NCI-H69 (cell line): ENCODE measurements around the gene FOXB1.

ENCODE experiments used
- DNase-seq: peaks from one replicate; lab custom pipeline; 2025; lab: John Stamatoyannopoulos, UW

The FOXB1 gene

DNA sequence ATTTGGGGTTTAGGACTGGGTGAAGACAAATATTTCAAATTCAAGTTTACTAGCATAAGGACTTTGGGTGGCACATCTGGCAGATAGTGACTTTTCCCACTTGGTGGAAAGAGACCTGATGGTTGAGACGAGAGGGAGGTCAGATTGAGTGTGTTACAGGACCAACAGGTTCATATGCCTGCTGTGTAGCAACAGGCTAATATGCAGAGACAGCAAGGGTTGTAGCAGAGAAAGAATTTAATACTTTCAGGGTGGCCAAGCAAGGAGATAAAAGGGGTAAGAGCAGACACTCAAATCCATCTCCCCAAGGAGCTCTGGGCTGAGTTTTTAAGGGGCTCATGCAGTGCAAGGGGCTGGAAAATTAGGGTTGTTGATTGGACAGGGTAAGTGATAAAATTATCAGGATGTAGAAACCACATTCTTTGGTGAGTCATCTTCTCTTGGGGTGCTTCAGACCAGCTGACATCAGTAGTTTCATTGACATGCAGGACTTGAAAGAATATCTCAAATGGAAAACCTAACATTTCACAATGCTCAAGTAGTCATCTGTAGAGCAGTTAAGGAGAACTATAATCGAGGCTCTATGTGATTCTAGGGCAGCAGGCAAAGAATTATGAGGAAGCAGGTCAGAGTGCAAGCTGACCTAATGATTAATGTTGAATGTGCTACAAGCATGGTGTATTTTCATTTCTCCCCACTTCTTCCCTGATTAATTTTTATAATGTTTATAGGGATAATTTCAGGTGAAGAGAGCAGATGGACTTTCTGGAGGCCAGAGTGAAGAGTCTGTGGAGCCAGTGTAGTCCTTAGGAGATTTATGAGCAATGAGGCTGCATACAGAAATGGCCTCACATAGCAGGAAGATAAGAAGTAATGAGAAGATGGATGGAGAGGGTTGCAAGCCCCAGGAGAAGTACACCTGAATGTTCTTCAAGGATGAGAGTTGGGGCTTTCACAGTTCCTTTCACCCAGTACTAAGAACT is 13.7 kb downstream of the FOXB1 start:
- no peak for DNase-seq

DNA sequence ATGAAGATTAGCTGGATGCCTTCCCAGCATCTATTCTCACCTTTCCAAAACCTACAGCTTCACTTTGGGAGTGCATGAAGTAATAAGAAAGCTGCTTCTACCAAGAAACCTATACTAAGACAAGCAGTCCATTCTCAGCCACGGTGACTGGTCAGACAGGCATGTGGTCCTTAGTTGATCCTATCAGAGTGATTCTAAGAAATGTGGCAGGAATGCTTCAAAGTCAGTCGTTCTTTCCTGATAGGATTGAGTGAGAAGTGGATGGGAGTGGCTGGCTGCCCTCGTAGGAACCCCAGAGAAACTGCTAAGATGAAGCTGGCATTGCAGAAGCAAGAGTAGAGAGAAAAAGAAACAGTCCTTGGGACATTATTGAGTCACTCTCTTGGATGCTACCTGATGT is 16.6 kb downstream of the FOXB1 start:
- no peak for DNase-seq

DNA sequence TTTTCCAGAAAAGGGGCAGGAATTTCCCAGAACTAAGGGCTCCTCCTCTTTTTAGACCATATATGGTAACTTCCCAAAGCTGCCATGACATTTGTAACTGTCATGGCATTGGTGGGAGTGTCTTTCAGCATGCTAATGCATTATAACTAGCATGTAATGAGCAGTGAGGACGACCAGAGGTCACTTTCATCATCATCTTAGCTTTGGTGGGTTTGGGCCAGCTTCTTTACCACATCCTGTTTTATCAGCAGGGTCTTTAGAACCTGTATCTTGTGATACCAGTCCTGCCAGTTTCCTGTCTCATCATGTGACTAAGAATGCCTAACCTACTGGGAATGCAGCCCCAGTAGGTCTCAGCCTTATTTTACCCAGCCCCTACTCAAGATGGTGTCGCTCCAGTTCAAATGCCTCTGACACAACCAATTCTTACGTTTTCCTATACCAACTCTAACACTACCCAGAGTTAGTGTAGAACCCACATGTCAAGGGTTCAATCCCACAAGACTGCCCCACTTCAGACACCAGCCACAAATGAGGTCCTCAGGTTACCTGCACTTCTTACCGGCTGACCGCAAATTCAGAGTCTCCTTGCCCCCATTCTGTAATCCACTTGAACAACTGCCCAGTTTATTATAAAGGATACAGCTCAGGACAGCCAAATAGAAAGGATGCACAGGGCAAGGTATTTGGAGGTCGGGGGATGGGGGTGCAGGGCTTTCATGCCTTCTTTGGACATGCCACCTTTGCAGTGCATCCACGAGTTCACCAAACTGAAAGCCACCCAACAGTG is 17.7 kb downstream of the FOXB1 start:
- no peak for DNase-seq

DNA sequence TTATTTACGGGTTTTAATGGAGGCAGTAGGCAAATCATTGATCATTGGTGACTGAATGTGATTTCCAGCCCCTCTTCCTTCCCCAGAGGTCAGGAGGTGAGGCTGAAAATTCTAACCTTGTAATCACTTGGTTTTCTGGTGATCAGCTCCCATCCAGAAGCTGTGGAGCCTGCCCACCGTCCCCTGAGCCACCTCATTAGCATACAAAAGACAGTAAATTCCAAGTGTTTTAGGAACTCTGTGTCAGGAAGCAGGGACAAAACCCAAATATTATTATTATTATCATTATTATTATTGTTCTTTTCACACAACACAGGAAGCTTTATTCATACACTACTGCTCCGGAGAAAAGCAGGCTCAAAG is 18.2 kb downstream of the FOXB1 start:
- no peak for DNase-seq

DNA sequence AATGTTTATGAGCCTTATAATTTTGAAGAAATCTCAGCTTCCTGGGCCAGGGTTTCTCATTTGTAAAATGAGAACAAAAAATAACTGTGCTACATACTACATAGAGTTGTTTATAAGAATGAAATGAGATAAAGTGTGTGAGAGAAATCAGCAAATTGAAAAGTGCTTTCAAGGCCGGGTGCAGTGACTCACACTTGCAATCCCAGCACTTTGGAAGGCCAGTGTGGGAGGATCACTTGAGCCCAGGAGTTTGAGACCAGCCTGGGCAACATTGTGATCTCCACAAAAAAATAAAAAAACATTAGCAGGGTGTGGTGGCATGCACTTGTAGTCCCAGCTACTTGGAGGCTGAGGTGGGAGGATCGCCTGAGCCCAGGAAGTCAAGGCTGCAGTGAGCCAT is 22.4 kb downstream of the FOXB1 start:
- no peak for DNase-seq

DNA sequence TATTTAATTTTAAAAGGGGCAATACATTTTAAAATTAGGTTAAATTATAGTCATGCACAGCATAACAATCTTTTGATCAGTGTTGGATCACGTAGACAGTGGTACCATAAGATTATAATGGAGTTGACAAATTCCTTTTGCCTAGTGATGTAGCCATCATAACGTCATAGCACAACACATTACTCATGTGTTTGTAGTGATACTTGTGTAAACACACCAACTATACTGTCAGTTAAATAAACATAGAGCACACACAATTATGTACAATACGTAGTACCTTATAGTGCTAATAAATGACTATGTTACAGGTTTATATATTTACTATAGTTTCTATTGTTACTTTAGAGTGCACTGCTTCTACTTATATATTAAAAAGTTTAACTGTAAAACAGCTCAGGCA is 31.2 kb downstream of the FOXB1 start:
- peak; percentile 54 for DNase-seq

DNA sequence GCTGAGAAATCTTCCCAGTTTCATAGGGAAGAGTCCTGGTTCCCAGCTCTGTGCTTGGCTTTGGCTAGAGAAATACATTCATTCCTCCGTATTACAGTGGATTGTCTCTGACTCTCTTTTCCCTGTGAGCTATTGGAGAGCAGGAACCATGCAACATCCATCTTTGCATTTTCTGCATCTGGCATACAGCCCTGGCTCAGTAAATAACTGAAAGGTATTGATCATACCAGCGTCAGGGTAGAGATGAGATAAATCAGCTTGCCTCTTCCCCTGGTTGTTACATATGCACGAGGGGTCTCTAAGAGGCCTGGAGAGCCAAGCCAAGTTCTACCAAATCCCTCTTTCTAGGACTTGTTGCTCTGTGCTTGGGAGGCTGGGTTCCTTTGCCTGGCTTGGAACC is 35.2 kb downstream of the FOXB1 start:
- no peak for DNase-seq

DNA sequence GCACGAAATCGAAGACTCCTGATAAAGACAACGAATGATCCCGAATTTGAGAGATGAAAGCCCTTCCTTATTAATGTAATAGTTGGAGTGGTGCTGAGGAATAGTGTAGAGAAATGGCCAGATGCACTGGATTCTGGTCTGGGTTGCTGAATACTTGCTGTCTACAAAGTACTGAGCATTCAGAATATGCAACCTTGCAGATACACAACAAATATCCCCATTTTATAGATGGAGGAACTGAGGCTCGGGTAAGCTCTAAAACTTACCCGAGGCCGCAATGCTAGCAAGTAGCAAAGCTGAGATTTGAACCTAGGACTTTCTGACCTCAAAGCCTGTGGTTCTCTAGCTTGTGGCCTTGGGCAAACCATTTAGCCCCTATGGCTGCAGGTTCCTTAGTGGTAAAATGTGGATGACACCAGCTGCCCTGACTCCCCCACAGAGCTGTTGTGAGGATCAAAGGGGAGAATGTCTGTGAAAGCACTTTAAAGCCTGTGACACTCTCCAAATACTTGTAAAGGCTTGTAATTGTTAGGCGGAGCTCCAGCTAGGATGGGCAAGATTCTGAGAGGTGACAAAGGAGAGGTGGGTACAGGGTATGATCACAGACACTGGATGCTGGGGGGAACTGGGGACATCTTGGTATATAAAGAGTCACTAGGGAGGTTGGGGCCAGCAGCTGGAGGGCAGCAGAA is 39.8 kb downstream of the FOXB1 start:
- DNase-seq = no peak

DNA sequence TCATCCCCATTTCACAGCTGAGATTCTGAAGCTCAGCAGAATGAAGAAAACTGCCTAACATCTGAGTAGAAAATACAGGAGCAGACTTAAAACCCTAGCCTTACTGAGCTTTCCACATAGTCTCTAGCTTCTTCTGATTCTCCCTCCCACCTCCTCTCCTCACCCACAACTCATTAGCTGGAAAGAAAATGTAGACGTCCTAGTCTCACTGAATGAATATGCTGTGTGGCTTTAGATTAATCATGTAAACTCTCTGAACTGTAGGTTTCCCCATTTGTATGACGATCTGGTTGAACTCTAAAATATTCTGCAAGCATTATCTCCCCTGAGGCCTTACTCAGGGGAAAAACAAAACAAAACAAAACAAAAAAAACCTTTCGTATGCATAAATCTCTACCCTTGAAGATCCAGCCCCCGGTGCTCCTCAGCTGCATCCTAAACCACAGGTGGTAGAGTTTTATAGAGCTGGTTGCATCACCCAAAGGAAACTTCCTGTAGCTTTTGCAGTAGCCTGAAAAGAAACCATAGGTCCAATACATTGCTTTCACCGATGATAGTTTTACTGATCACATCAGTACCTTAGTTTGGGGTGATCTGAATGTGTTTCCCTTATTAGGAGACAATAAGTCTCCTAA is 40.6 kb downstream of the FOXB1 start:
- peak; percentile 29 for DNase-seq

DNA sequence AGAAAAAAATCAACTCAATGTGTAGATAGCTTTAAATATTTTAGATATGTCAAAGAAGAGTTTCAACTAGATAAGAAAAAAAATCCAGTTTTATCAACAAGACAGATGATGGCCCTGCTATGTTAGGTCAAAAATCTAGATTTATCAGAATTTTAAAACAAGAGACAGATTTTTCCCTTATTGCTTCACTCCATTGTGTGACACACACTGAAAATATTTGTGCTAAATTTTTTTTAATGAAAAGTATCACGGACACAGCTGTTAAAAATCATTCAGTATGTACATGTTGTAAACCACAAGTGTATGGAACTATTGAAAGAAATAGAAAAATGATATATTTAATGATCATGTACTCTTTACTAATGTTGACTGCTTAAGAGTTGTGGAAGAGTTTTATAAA is 43.6 kb downstream of the FOXB1 start:
- no peak for DNase-seq

DNA sequence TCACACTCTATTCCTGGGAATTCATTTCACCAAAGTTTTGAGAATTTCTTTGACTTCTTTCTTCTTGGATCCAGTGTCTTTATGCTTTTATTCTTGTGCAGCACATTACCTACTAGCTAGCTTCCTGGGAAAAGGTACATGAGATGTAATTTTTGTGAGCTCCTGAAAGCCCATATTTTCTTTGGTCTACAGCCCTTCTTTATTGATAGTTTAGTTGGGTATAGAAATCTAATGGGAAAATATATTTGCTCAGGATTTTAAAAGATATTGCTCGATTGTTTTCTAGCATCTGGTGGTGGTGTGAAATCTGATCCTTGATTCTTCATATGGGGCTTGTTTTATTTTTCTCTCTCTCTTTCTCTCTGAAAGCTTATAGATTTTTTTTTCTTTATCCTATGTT is 45.8 kb downstream of the FOXB1 start:
- no peak for DNase-seq

DNA sequence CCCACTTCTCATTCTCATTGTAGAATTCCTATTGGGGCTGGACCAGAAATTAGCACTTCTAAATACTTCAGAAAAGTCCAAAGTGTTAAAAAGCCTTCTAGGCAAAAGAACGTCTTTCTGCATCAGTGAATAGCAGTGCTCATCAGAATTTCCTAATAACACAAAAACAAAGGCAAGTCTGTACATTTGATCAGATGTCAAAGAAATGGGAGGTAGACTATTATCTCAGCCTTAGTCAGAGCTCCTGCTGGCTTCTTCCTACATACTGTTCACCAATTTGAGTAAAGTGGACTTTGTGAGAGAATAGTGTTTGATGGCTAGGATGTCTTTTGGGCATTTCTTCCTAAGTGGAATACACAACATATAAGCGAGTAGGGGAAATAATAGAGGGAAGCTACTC is 48.7 kb downstream of the FOXB1 start:
- no peak for DNase-seq

DNA sequence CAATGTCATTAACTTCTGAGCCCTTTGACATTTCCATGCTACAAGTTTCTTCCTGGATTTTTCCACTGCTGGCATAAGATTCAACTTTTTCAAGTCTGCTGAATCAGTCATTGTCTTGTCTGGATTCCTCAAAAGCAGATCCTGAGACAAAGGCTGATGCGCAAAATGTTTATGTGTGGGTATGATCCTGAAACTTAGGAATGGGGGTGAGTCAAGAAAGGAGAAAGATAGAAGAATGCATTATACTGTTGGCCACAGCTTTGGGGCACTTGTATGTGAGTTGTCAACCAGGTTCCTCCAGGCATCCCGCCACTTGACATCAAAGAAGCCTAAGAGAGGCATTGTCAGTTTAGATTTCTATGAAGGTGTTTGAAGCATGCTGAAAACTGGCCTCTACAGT is 50.4 kb downstream of the FOXB1 start:
- DNase-seq = no peak
